ENCODE measurements around the gene MAN1C1.
"Not testable (repeated sequence)": the region's sequence is repeated elsewhere in the genome, so short reads cannot be mapped to it uniquely, and the experiment has no call there.

Gene MAN1C1

DNA sequence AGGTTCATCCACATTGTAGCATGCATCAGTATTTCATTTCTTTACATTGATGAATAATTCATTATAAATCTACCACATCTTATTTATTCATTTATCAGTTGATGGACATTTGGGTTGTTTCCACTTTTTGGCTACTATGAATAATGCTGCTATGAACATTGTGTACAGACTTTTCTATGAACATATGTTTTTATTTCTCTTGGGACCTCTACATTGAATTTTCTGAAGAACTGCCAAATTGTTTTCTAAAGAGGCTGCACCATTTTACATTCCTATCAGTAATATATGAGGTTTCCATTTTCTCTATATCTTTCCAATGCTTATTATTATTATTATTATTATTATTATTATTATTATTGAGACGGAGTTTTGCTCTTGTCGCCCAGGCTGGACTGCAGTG, 102.1 kb downstream of the MAN1C1 start:
- DNase-seq = no peak

DNA sequence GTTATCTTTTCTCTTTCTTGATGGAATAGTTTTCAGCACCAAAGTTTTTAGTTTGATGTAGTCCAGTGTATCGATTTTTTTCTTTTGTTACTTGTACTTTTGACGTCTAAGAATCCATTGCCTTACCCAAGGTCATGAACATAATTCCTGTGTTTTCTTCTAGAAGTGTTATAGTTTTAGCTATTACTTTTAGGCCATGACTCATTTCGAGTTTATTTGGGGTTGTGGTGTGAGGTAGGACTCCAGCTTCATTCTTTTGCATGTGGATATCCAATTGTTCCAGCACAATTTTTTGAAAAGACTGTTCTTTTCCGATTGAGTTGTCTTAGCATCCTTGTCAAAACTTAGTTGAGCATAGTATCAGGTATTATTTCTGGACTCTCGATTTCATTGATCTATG, 104.0 kb downstream of the MAN1C1 start:
- DNase-seq = no peak

DNA sequence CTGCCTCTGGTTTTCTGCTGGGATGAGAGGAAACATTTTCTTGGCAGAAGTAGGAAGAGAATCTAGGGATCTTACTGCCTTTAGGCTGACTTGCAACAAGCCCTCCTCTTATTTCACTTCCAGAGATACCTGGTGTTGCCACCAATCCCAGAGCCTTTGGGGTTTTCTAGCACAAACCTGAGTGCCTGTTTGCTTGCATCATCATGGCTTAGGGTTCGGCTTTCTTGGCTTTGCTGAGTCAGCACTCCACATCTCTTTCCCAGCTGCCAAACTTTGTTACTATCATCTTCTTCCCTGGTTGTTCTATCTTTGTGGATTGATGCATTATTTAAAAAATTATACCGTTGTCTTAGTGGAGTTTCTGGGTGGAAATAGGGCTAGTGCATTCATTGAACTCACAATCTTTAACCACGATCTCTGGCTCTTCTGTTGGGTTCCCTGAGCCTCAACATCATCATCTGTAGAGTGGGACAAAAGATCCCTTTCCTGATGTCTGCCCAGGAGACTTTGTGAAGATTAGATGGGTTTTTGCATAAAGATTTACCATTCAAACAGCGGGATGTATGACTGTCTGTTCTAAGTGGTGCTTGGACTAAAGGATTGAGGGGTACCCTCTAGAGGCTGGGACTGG, 106.8 kb downstream of the MAN1C1 start:
- DNase-seq = no peak

DNA sequence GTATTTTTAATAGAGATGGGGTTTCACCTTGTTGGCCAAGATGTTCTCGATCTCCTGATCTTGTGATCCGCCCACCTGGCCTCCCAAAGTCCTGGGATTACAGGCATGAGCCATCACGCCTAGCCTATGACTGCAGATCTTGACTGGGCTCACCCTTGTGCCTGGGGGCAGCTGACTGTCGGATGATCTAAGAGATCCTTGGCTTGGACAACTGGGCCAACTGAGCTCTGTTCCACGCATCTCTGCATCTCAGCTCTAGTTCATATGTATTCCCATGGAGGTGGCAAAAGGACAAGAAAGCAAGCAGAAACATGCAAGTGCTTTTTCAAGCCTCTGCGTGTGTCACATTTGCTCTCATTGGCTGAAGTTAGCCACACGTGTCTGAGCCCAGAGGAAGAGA, 107.6 kb downstream of the MAN1C1 start:
- DNase-seq = no peak

DNA sequence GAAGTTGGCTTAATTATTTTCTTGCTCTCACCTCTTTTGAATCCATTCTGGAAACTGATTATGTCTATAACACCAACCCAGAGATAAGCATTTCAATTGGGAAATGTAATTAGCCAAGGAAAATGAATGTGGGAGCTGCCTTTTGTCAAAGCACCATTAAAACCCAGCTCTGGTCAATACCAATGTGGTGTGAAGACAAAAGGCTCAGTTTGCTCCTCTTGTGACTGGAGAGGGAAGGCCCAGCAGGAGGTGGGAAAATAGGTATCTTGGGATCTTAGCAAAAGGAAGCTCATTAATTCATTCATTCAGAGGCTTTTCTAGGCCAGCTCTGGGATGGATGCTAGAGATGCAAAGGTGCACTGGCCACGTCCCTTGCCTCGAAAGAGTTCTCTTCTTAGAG, 108.4 kb downstream of the MAN1C1 start:
- DNase-seq = no peak

DNA sequence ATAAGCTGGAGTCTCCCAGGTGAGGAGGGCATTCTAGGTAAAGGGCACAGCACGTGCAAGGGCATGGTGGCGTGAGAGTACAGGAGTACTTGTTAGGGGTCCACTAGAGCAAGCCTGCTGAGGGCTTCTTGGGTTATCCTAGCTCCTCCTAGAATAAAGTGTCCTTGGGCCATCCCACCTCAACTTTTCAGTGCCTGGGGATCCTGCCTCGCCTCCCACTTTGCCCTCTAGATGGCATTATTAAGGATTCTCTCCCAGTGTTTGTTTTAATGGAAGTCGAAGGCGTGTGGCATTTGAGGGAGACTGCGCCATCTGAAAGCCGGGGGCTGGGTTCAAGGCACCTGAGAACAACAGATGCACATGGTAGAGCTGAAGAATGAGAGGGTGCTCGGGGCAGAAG, 108.9 kb downstream of the MAN1C1 start:
- no peak for DNase-seq

DNA sequence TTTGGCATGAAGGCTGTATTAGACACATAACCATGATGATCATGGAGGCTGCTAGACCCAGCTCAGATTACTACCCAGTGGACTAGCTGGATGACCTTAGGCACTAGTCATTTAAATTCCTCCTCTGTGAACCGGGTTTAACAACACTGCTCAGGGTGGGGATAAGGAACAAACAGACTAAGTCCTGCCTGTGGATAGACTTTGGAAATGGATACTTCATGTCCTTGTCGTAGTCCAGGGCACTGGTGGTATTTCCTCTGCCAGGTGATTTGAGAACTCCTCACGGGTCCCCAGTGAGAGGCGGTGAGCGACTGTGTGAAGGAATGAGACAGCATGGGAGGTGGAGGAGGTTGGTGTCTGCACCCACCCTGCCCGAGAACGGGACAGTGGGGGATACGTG, 110.5 kb downstream of the MAN1C1 start:
- DNase-seq = no peak

DNA sequence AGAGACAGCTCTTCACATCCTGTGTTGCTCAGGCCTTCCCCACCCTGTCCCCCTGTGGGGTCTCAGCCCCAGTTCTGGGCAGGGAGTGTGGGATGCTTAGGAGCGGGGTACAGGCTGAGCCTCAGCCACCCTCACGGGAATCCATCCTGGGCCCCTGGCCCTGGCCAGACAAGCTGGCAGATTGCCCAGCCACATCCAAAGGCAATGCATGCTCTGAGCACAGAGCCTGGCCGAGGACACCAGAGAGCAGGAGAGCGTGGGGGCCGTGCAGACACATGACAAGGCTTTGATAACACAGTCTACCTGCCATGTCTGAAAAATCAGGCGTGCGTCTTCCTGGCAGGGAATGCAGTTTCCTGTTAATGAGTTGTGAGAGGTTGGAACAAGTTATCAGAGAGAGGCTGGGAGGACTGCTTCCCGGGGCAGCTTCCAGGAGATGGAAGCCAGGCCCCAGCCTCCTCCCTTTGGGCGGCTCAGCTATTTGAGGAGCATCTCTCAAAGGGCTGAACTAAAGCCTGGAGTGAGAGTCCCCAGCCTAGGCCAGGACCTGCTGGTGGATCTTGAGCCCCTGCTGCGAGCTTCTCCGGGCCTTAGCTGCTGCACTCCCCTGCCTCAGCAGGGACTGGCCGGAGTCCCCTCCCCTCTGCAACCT, 111.2 kb downstream of the MAN1C1 start:
- DNase-seq = peak in 10 of 14 donors; percentile 24 to 81 (median 58)

DNA sequence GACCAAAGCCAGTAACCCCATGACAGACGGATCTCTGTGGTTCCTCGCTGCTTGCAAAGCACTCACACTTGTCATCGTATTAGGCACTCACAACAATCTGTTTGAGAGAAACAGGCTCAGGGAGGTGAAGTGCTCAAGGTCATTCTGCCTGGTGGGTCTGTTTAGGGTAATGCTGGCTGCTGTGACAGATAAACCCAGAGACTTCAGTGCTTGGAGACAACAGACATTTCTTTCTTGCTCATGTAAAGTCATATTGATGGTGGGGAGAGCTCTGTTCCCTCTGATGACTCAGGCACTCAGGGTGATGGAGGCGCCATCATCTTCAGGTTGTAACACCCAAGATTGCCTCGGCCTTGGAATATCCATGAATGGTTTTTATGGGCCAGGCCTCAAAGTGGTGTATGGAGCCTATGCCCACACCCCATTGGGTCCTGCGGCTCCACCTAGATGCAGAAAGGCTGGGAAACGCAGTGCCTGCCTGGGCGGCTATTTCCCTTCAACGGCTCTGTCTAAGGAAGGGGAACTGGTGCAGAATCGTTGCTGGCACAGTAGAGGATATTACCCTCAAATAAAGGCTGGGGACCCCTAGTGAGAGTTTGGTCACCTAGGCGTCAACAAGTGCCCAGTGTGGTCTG, 111.8 kb downstream of the MAN1C1 start:
- no peak for DNase-seq

DNA sequence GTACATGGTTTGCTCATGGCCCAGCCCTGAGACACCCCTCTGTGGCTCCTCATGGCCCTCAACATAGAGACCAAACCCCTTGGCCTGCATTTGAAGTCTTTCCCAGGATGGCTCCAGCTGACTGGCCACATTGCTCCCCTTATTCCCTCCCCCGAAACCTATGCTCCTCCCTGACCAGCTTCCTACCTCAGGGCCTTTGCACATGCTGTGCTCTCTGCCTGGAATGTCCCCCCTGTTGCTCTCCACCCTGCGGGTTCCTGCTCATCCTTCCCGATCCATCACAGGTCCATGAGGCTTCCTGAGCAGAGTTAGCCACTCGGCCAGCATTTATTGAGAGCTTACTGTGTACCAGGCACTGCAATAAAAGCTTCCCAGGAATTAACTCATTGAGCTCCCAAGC, 112.5 kb downstream of the MAN1C1 start:
- no peak for DNase-seq

DNA sequence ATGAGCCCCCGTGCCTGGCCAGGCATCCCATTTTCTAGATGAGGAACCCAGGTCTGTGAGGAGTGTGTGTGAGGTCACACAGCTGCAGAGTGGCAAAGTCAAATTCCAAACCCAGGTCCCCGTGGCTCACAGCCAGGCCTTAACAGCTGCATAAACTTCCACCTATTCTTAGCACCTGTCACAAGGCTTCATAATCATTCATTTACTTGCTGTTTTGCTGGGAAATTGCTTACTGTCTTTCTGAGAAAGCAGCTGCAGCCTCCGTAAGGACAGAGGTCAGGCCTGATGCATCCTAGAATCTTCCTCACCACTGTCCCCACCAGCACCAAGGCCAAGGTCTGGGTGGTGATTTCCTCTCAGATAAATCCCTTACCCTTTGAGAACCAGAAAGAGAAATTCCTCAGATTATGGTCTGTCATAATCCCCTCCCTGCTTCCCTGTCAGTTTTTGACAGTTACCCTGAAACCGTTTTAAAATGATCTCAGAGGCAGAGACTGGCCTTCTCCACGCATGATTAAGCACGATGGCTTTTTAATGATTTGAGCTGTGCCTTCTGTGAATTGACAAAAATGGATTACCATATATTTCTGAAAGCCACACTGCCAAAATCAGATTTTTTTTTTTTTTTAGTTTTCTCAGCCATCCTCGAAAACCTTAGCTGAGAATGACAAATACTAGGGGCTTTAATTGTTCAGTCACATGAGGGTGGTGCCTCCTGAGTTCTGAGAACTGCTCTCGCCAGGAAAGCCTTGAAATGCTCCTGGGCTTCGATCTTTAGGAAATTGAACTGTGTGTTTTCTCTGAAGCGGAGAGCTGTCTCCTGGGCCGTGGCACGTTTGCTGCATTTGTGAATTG, 113.4 kb downstream of the MAN1C1 start:
- DNase-seq = no peak

DNA sequence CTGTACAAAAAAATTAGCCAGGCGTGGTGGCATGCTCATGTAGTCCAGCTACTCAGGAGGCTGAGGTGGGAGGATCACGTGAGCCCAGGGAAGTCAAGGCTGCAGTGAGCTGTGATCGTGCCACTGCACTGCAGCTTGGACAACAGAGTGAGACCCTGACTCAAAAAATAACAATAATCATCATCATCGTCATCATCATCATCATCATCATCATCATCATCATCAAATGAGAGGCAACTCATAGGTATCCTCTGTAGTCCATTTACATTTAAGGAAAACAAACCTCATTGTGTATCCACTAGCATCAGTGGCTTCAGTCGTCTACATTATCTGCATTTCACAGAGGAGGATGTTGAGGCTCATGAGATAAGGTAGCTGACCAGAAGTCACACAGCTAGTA, 114.6 kb downstream of the MAN1C1 start:
- no peak for DNase-seq

DNA sequence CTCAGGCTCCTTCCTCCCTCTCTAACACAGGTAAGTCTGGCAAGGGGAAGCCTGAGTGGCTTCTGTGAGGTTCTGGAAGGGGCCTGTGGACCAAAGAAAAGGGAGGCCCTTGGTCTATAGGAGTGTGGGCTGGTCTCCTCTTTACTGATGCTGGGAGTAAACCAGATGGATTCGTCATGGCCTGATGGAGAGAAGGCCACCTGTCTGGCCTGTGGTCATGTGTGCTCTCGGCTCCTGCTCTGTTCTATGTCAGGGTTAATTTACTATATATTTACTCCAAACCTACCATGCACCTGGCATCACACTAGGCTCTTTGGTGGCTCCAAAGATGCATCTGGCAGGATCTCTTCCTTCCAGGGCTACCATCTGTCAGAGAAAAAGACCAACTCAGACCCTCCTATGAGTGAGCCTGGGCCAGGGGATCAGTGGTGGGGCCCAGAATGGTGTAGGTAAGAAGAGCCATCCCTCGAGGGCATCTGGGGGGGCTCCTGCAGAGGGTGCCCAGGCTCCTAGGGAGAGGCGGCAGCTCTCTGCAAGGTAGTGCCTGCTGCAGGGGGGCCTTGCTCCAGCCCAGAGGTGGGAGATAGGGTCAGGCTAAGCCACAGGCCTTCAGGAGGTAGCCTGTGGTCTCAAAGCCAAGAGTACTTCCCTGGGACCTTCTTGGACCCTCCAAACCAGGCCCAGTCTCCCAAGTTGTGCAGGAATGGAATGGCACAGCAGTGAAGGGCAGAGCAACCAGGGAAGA, 115.2 kb downstream of the MAN1C1 start:
- no peak for DNase-seq

DNA sequence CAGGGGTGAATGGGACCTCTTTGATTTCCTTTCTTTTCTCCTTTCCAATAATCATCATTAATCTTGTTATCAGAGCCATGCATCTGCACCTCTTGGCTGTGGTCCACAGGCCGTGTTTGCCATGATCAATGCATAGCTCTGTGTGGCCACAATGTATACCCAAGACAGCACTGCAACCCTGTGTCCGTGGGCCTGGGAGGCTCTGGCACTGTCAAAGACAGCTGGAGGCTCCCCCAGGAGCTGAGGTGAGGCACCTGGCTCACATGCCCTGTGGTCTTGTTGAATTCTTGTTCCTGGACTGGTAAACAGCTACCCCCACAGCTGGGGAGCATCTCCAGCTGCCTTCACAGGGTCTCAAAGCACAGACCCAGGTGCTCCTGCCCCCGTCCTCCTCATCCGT, 116.2 kb downstream of the MAN1C1 start:
- DNase-seq = no peak

DNA sequence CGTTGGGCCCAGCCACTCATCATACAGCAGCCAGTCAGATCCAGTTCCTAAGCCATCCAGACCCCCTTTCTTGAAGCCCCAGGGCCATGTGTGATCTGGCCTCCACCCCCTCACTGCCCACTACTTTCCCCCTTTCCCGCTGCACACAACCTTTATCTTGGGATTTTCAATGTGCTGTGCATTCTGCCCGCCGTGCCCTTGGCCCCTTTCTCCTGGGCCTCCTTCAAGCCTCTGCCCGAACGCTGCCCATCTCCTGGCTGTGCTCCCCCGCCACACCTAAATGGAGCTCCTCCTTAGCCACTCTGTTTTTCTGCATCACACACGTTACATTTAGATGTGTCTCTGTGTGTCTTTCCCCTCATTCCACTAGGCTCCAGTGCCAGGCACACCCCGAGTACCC, 116.7 kb downstream of the MAN1C1 start:
- DNase-seq = no peak

DNA sequence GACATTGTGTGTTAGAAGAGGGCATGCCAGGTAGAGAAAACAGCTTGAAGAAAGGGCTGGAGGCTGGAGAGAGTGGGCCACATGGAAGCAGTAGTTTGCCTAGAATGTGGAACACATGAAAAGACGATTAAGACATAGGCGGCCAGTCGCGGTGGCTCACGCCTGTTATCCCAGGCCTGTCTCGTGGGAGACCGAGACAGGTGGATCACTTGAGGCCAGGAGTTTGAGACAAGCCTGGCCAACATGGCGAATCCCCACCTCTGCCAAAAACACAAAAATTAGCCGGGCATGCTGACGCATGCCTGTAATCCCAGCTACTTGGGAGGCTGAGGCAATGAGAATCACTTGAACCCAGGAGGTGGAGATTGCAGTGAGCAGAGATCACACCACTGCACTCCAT, 118.4 kb downstream of the MAN1C1 start:
- DNase-seq = not testable (repeated sequence)

DNA sequence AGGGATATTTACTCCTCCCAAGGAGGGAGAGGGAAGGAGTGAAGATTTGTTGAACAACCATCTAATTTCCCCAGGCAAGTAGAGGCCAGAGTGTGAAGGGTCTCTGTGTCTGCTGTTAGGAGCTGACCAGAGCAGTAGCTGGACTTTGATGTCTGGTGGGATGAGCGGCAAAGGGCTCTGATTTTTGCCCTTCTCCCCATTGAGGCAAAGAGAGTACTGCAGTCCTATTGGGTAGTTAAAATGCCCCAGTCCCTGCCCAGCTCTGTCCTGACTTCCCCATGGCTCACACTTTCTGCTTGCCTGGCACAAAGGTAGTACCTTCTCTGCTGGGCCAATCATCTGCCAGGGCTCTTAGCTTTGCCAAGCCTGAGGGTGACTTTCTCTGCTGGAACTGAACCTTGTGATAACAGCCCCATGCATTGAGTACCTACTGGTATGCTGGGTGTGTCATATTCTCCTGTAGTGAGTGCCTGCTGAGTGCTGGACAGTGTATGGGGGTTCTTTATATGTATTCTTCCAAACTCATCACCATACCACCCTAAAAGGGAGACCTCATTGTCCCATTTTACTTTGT, 119.5 kb downstream of the MAN1C1 start:
- no peak for DNase-seq

DNA sequence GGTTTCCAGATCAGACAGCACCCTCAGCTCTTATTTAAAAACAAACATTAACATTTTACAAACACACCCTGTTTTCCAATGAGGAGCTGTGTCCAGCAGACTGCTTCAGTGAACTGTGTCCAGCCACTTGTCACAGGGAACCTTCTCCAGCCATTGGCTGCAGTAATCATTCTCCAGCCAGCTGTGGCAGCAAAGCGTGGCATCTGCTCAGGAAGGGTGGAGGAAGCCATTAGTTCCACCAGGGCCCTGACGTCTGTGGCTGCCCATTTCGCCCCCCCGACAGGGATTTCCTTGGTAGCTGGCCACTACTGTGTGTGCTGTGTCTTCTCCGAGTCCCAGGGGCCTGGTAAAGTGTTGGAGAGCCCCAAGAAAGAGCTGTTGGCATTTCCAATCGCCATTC, 120.5 kb downstream of the MAN1C1 start:
- DNase-seq = peak in 2 of 14 donors; percentile 9 to 18

DNA sequence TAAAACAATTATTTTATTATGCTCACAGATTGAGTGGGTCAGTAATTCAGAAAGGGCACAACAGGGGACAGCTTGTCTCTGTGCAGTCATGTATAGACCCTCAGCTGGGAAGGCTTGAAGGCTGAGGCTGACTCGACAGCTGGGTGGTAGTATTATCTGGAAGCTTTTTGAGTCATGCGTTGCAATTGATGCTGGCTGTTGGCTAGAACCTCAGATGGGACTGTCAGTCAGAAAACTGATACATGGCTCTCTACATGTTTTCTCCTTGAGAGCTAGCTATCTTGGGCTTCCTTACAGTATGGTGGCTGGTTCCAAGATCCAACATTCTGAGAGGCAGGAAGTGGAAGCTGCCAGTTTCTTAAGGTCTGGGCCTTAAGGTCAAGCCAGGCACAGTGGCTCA, 121.9 kb downstream of the MAN1C1 start:
- DNase-seq = no peak

DNA sequence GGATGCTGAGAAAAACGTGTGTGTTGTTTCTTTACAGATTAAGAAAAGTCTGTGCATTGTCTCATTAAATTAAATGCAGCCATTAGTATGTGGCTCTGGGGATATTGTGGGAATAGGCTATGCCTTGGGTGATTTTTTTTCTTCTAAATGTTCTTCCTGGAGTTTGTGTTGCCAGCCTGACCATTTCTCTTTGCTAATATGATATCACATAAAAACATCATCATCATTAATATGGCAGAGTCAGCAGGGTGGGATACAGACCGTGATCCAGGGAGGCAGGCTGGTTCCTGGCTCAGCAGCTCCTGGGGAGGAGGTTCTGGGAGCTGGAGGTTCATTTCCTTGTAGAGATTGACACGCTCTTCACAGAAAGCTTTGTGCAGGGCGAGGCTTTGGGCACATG, 122.8 kb downstream of the MAN1C1 start:
- no peak for DNase-seq

DNA sequence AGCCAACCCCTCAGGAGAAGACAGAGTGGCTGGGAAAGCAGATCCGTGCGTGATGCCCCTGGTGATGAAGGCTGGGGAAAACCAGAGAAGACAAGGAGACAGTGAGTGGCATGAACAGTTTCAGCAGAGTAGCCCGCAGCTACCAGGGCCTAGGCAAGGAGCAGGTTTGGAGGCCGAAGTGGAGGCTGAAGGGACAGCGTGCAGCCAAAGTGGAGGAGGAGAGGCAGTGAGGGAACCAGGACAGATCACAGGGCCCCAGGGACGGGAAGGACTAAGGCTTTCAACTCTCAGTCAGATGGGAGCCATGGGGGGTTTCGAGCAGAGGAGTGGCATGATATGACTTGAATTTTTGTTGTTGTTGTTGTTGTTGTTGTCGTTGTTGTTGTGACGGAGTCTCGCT, 123.5 kb downstream of the MAN1C1 start:
- no peak for DNase-seq

DNA sequence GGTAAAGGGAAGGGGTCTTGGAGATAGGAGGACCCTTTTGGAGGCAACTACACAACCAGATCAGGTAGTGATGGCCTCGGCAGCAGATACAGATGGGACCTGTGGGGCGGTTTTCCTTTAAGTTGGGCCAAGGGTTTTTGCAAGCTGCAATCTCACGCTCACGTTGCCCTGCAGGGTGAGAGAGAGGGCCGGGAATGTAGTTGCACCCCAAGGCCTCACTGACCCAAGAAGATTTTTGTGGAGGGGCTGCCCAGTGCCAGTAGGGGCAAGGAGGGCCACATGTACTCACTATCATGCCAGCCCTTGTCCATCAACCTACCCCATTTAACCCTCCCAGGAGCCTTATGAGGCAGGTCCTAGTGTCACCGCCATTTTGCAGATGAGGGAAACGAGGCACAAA, 125.7 kb downstream of the MAN1C1 start:
- DNase-seq = no peak

All from C1 segment of cervical spinal cord (tissue), 14 donors.